Ishikawa (cell line): ENCODE data around the gene SYNDIG1.

Source experiments
- CEBPB ChIP-seq: IDR thresholded peaks from 2 replicates; pipeline ENCODE4 v1.6.1; 2012
- CREB1 ChIP-seq: IDR thresholded peaks from 2 replicates; pipeline ENCODE4 v1.6.1; 2012; ENCODE audit warnings: low read depth
- EP300 ChIP-seq: IDR thresholded peaks from 2 replicates; pipeline ENCODE4 v1.6.1; 2012; ENCODE audit warnings: borderline replicate concordance
- FOXM1 ChIP-seq: IDR thresholded peaks from 2 replicates; pipeline ENCODE4 v1.6.1; 2012; ENCODE audit warnings: low read depth, borderline replicate concordance
- NFIC ChIP-seq: IDR thresholded peaks from 2 replicates; pipeline ENCODE4 v1.6.1; 2012
- RAD21 ChIP-seq: IDR thresholded peaks from 2 replicates; pipeline ENCODE4 v1.6.1; 2012; ENCODE audit warnings: low read depth
- TEAD4 ChIP-seq: IDR thresholded peaks from 2 replicates; pipeline ENCODE4 v1.6.1; 2012
- YY1 ChIP-seq: IDR thresholded peaks from 2 replicates; pipeline ENCODE4 v1.6.1; 2012; ENCODE audit warnings: low read depth
- ZBTB7A ChIP-seq: IDR thresholded peaks from 2 replicates; pipeline ENCODE4 v1.6.1; 2012; ENCODE audit warnings: low read depth
- TF ChIP-seq, protein P1 (sequence below): IDR thresholded peaks from 2 replicates; pipeline ENCODE4 v1.6.1; 2012; ENCODE audit warnings: low read depth, mild to moderate bottlenecking
- TF ChIP-seq, protein P2 (sequence below): IDR thresholded peaks from 2 replicates; pipeline ENCODE4 v1.6.1; 2012
- TF ChIP-seq, protein P3 (sequence below): IDR thresholded peaks from 2 replicates; pipeline ENCODE4 v1.6.1; 2012

DNA sequence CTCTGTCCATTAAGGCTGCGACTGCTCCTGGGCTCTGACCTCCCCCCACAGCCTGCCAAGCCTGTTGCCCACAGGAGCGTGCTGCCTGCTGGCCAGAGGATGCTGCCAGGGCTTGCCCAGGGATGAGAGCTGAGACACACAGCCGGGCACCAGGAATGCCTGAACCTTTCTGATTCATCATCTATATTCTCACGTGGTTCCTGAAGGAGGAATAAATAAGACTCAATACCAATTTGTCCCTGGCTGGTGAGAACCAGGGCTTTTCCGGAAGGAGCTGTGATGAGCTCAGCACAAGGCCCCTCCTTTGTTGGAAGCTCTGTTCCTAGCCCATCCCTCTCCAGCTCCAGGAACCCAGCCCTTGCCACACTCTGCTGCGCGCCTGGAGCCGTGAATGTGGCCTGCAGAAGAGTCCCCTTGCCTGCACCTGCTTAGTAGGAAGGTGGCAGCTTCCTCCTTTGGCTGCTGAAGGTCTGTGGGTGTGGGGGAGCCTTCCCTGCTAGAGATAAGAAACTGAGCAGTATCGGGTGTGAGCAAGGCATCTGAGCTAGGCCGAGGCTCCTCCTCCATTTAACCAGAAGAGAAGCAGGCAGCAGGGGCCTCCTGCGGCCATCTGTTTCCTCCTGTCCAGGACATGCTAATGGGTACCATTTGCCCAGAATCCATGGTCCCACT is 37.9 kb downstream of the SYNDIG1 start:
- TF ChIP-seq RAD21 (no peak), CREB1 (no peak), CEBPB (no peak), TEAD4 (no peak), YY1 (no peak), ZBTB7A (no peak), FOXM1 (no peak), EP300 (no peak), NFIC (no peak)
- TF ChIP-seq, protein P1, sequence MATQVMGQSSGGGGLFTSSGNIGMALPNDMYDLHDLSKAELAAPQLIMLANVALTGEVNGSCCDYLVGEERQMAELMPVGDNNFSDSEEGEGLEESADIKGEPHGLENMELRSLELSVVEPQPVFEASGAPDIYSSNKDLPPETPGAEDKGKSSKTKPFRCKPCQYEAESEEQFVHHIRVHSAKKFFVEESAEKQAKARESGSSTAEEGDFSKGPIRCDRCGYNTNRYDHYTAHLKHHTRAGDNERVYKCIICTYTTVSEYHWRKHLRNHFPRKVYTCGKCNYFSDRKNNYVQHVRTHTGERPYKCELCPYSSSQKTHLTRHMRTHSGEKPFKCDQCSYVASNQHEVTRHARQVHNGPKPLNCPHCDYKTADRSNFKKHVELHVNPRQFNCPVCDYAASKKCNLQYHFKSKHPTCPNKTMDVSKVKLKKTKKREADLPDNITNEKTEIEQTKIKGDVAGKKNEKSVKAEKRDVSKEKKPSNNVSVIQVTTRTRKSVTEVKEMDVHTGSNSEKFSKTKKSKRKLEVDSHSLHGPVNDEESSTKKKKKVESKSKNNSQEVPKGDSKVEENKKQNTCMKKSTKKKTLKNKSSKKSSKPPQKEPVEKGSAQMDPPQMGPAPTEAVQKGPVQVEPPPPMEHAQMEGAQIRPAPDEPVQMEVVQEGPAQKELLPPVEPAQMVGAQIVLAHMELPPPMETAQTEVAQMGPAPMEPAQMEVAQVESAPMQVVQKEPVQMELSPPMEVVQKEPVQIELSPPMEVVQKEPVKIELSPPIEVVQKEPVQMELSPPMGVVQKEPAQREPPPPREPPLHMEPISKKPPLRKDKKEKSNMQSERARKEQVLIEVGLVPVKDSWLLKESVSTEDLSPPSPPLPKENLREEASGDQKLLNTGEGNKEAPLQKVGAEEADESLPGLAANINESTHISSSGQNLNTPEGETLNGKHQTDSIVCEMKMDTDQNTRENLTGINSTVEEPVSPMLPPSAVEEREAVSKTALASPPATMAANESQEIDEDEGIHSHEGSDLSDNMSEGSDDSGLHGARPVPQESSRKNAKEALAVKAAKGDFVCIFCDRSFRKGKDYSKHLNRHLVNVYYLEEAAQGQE, result no peak
- TF ChIP-seq, protein P2, sequence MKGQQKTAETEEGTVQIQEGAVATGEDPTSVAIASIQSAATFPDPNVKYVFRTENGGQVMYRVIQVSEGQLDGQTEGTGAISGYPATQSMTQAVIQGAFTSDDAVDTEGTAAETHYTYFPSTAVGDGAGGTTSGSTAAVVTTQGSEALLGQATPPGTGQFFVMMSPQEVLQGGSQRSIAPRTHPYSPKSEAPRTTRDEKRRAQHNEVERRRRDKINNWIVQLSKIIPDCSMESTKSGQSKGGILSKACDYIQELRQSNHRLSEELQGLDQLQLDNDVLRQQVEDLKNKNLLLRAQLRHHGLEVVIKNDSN, result no peak
- TF ChIP-seq, protein P3, sequence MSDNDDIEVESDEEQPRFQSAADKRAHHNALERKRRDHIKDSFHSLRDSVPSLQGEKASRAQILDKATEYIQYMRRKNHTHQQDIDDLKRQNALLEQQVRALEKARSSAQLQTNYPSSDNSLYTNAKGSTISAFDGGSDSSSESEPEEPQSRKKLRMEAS, result no peak
